ENCODE results near the gene RAB31.
"Not testable (repeated sequence)": the region's sequence is repeated elsewhere in the genome, so short reads cannot be mapped to it uniquely, and the experiment has no call there.

The RAB31 gene

GRCh38 chr18:9894454-9895068 lies 186.5 kb downstream of the RAB31 start:
- DNase-seq (ENCODE audit: low read depth): no peak
- no peak overlapping the region for H3K4me3 ChIP-seq (ENCODE audit: low read depth, low read length)
- TF ChIP-seq MYC (IDR thresholded peaks at IDR 0.05; ENCODE audit: low read depth, low read length) (no peak), POLR2A (IDR thresholded peaks at IDR 0.05; ENCODE audit: extremely low read depth, insufficient read length) (no peak)
- TF ChIP-seq, protein P1, sequence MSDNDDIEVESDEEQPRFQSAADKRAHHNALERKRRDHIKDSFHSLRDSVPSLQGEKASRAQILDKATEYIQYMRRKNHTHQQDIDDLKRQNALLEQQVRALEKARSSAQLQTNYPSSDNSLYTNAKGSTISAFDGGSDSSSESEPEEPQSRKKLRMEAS (IDR thresholded peaks at IDR 0.05; ENCODE audit: low read depth, low read length): no peak
- TF ChIP-seq, protein P2, sequence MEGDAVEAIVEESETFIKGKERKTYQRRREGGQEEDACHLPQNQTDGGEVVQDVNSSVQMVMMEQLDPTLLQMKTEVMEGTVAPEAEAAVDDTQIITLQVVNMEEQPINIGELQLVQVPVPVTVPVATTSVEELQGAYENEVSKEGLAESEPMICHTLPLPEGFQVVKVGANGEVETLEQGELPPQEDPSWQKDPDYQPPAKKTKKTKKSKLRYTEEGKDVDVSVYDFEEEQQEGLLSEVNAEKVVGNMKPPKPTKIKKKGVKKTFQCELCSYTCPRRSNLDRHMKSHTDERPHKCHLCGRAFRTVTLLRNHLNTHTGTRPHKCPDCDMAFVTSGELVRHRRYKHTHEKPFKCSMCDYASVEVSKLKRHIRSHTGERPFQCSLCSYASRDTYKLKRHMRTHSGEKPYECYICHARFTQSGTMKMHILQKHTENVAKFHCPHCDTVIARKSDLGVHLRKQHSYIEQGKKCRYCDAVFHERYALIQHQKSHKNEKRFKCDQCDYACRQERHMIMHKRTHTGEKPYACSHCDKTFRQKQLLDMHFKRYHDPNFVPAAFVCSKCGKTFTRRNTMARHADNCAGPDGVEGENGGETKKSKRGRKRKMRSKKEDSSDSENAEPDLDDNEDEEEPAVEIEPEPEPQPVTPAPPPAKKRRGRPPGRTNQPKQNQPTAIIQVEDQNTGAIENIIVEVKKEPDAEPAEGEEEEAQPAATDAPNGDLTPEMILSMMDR (IDR thresholded peaks at IDR 0.05; ENCODE audit: low read depth, low read length): no peak

GRCh38 chr18:9897129-9897528 lies 189.0 kb downstream of the RAB31 start:
- TF ChIP-seq MYC (IDR thresholded peaks at IDR 0.05; ENCODE audit: low read depth, low read length) (no peak), POLR2A (IDR thresholded peaks at IDR 0.05; ENCODE audit: extremely low read depth, insufficient read length) (no peak)
- TF ChIP-seq, protein P1 (IDR thresholded peaks at IDR 0.05; ENCODE audit: low read depth, low read length): no peak
- TF ChIP-seq, protein P2 (IDR thresholded peaks at IDR 0.05; ENCODE audit: low read depth, low read length): no peak
- no peak for DNase-seq (ENCODE audit: low read depth)

DNA sequence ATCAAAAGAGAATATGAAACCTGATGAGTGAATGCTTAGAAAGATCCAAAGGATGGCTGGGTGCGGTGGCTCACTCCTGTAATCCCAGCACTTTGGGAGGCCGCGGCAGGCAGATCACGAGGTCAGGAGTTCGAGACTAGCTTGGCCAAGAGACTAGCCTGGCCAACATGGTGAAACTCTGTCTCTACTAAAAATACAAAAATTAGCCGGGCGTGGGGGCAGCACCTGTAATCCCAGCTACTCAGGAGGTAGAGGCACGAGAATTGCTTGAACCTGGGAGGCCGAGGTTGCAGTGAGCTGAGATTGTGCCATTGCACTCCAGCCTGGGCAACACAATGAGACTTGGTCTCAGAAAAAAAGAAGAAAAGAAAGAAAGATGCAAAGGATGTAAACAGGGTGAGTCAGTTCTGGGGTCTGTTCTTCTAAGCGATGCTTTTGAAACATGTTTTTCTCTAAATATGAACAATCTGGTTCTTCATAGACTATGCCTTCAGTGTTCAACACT lies 189.7 kb downstream of the RAB31 start:
- DNase-seq (ENCODE audit: low read depth); H3K4me3 ChIP-seq (ENCODE audit: low read depth, low read length): not testable (repeated sequence)

More at GRCh38 chr18:9897129-9897528, 189.0 kb downstream of the RAB31 start:
- H3K4me3 ChIP-seq (ENCODE audit: low read depth, low read length): no peak overlapping the region

- TF ChIP-seq, protein P2 (IDR thresholded peaks at IDR 0.05; ENCODE audit: low read depth, low read length): no peak
- TF ChIP-seq MYC (IDR thresholded peaks at IDR 0.05; ENCODE audit: low read depth, low read length): no peak
- no peak for TF ChIP-seq POLR2A (IDR thresholded peaks at IDR 0.05; ENCODE audit: extremely low read depth, insufficient read length)
- TF ChIP-seq, protein P1 (IDR thresholded peaks at IDR 0.05; ENCODE audit: low read depth, low read length): no peak
- no peak overlapping the region for H3K4me3 ChIP-seq (ENCODE audit: low read depth, low read length)
- peak; percentile 92 for DNase-seq (ENCODE audit: low read depth)
Observed at GRCh38 chr18:9898792-9899549, 190.9 kb downstream of the RAB31 start.

DNA sequence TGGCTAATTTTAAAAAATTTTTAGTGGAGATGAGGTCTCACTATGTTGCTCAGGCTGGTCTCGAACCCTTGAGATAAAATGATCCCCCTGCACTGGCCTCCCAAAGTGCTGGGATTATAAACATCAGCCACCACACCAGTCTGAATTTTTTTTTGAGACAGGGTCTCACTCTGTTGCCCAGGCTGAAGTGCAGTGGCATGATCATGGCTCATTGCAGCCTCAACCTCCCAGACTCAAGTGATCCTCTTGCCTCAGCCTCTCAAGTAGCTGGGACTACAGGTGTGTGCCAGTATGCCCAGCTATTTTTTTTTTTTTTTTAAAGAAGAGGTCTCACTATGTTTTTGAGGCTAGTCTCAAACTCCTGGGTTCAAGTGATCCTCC lies 191.4 kb downstream of the RAB31 start:
- H3K4me3 ChIP-seq (ENCODE audit: low read depth, low read length); DNase-seq (ENCODE audit: low read depth): not testable (repeated sequence)

GRCh38 chr18:9900699-9901098 lies 192.6 kb downstream of the RAB31 start:
- TF ChIP-seq MYC (IDR thresholded peaks at IDR 0.05; ENCODE audit: low read depth, low read length) (no peak), POLR2A (IDR thresholded peaks at IDR 0.05; ENCODE audit: extremely low read depth, insufficient read length) (no peak)
- H3K4me3 ChIP-seq (ENCODE audit: low read depth, low read length): no peak overlapping the region
- no peak for DNase-seq (ENCODE audit: low read depth)

DNA sequence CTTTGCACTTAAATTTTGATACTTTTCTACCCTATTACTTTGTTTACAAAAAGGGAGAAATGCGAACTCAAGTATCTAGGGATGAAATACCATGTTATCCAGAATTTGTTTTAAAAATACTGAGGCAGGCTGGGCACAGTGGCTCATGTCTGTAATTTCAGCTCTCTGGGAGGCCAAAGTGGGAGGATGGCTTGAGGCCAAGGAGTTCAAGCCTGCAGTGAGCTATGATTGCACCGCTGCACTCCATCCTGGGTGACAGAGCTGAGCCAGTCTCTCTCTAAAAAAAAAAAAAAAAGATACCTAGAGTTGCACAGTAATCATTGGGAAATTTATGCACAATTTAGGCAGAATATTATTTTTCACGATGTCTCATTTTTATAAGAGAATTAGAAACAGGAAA lies 193.3 kb downstream of the RAB31 start:
- no peak overlapping the region for H3K4me3 ChIP-seq (ENCODE audit: low read depth, low read length)
- DNase-seq (ENCODE audit: low read depth): no peak
- TF ChIP-seq, protein P1 (IDR thresholded peaks at IDR 0.05; ENCODE audit: low read depth, low read length): no peak
- TF ChIP-seq, protein P2 (IDR thresholded peaks at IDR 0.05; ENCODE audit: low read depth, low read length): no peak

- not testable (repeated sequence) for H3K4me3 ChIP-seq (ENCODE audit: low read depth, low read length); DNase-seq (ENCODE audit: low read depth)
Observed at GRCh38 chr18:9902264-9902663, 194.2 kb downstream of the RAB31 start.
